ENCODE data around the gene GPR146. TPM values are rescaled to one million over a fixed set of nuclear protein-coding genes. Genes with fewer than 3 reads are reported as not detected.

Gene GPR146
- total and polyA plus RNA-seq, 8 donors, result 2.0 to 14.6 (median 7.9) TPM

GRCh38 chr7:1007901-1008300 is 36.4 kb upstream of the GPR146 start:
- DNase-seq, result peak in 1 of 2 donors; percentile 74
- peaks cover 0 to 11% (median 5%) of the 10 kb centered on the region in 4 donors for H3K4me1 ChIP-seq
- H3K4me3 ChIP-seq, result no peak overlapping the region
- H3K9me3 ChIP-seq, result no peaks in the 10 kb centered on the region
- H3K27ac ChIP-seq, result no peak overlapping the region
- 47 to 87% (median 50%) methylated on average over 3 to 15 of the region's 15 CpGs for WGBS, 5 donors
- no peaks in the 10 kb centered on the region for H3K27me3 ChIP-seq
- intact Hi-C loops (cut with DNase I; ENCODE audit: low total_unique reads), result no loop called here
- TF ChIP-seq CTCF (IDR thresholded peaks at IDR 0.05) (no peak), POLR2A (IDR thresholded peaks at IDR 0.05) (no peak), POLR2AphosphoS5 (IDR thresholded peaks at IDR 0.05) (no peak), EP300 (IDR thresholded peaks at IDR 0.05) (no peak)
- peaks cover 10 to 58% (median 51%) of the 10 kb centered on the region in 4 donors for H3K36me3 ChIP-seq

GRCh38 chr7:1008733-1009363 is 35.5 kb upstream of the GPR146 start:
- 93 to 95% (median 94%) methylated on average over 32 to 37 of the region's 37 CpGs for WGBS, 5 donors
- H3K27me3 ChIP-seq, result no peaks in the 10 kb centered on the region
- H3K36me3 ChIP-seq, result peaks cover 10 to 57% (median 50%) of the 10 kb centered on the region in 4 donors
- H3K9me3 ChIP-seq, result no peaks in the 10 kb centered on the region
- intact Hi-C loops (cut with DNase I; ENCODE audit: low total_unique reads), result no loop called here
- H3K27ac ChIP-seq, result no peak overlapping the region
- peaks cover 0 to 14% (median 5%) of the 10 kb centered on the region in 4 donors for H3K4me1 ChIP-seq
- TF ChIP-seq CTCF (IDR thresholded peaks at IDR 0.05), result no peak
- no peak for TF ChIP-seq POLR2AphosphoS5 (IDR thresholded peaks at IDR 0.05)
- TF ChIP-seq EP300 (IDR thresholded peaks at IDR 0.05), result no peak
- TF ChIP-seq POLR2A (IDR thresholded peaks at IDR 0.05), result no peak
- H3K4me3 ChIP-seq, result no peak overlapping the region
- DNase-seq, result no peak

GRCh38 chr7:1009747-1010146 is 34.6 kb upstream of the GPR146 start:
- Histone ChIP-seq H3K27ac (no peak overlapping the region), H3K9me3 (no peaks in the 10 kb centered on the region), H3K4me1 (peaks cover 0 to 23% (median 5%) of the 10 kb centered on the region in 4 donors), H3K4me3 (no peak overlapping the region), H3K27me3 (no peaks in the 10 kb centered on the region), H3K36me3 (peaks cover 10 to 48% (median 44%) of the 10 kb centered on the region in 4 donors)
- TF ChIP-seq POLR2AphosphoS5 (IDR thresholded peaks at IDR 0.05) (no peak), CTCF (IDR thresholded peaks at IDR 0.05) (no peak), EP300 (IDR thresholded peaks at IDR 0.05) (no peak), POLR2A (IDR thresholded peaks at IDR 0.05) (no peak)
- intact Hi-C loops (cut with DNase I; ENCODE audit: low total_unique reads), result no loop called here
- no peak for DNase-seq
- WGBS, 5 donors, result 93 to 97% (median 95%) methylated on average over 3 to 22 of the region's 22 CpGs

GRCh38 chr7:1010226-1010625 is 34.1 kb upstream of the GPR146 start:
- peaks cover 10 to 45% (median 44%) of the 10 kb centered on the region in 4 donors for H3K36me3 ChIP-seq

More at GRCh38 chr7:1010226-1010625, 34.1 kb upstream of the GPR146 start:
- Histone ChIP-seq H3K4me1 (peaks cover 0 to 27% (median 5%) of the 10 kb centered on the region in 4 donors), H3K27me3 (no peaks in the 10 kb centered on the region), H3K9me3 (no peaks in the 10 kb centered on the region), H3K27ac (no peak overlapping the region), H3K4me3 (no peak overlapping the region)
- intact Hi-C loops (cut with DNase I; ENCODE audit: low total_unique reads), result no loop called here
- TF ChIP-seq POLR2A (IDR thresholded peaks at IDR 0.05) (no peak), CTCF (IDR thresholded peaks at IDR 0.05) (no peak), POLR2AphosphoS5 (IDR thresholded peaks at IDR 0.05) (no peak), EP300 (IDR thresholded peaks at IDR 0.05) (no peak)
- WGBS, 5 donors, result 81 to 91% (median 83%) methylated on average over 10 to 13 of the region's 13 CpGs
- no peak for DNase-seq

Data from stomach (tissue), 9 donors.